SU-DHL-6 (cell line): Measurements from ENCODE around the gene CEP95.

ENCODE experiments used
- CTCF ChIP-seq: fragments of 200-600 bp; sonication (generic); IDR thresholded peaks from one replicate; pipeline ENCODE4 v1.5.1; 2017; ENCODE audit warnings: antibody characterized with exemption, mild to moderate bottlenecking, low read length, moderate library complexity; ENCODE audit not compliant: insufficient read depth, poor library complexity, severe bottlenecking
- EZH2phosphoT487 ChIP-seq: fragments of 200-600 bp; sonication (generic), shearing (Covaris generic); conservative IDR thresholded peaks from 2 replicates; pipeline ENCODE4 v1.6.1; 2018; ENCODE audit warnings: mild to moderate bottlenecking, antibody characterized with exemption, low read length, moderate library complexity, mixed read lengths

- no peak for TF ChIP-seq CTCF
- TF ChIP-seq EZH2phosphoT487: no peak
These were observed 3.4 kb upstream of the CEP95 start for GRCh38 chr17:64503341-64503740.
